Adipose tissue (tissue), 3 donors: Measurements from ENCODE around the gene ARHGAP26. TPM values are rescaled to one million over a fixed set of nuclear protein-coding genes. Genes with fewer than 3 reads are reported as not detected.

Experiments used
- H3K27ac ChIP-seq: one replicate; pipeline ENCODE4 v1.5.1; 2013; ENCODE audit warnings: low read depth, low read length
- WGBS, 3 donors: extraction: QIAGEN DNeasy Blood & Tissue Kit; methylation state at CpG; one replicate each; pipeline ENCODE4 v1.1.7; 2013; 5-methylcytosine and 5-hydroxymethylcytosine counted together
- polyA plus RNA-seq, 3 donors: library from polyadenylated mRNA; stranded (reverse); fragments of 200-250 nt; gene quantifications; one replicate each; pipeline ENCODE4 v1.2.3, GENCODE V29; 2013
- donor health status: healthy with polysubstance abuse.
- donor health status: Bipolar disorder and iron deficiency.
- donor health status: healthy.

ARHGAP26 gene
- polyA plus RNA-seq, 3 donors, result 2.3 to 8.3 (median 6.5) TPM

GRCh38 chr5:143207563-143208364 is 437.6 kb downstream of the ARHGAP26 start:
- 54 to 78% (median 54%) methylated on average over 13 of the region's 13 CpGs for WGBS, 3 donors
- no peak overlapping the region for H3K27ac ChIP-seq

GRCh38 chr5:143208365-143208641 is 438.1 kb downstream of the ARHGAP26 start:
- 51 to 85% (median 64%) methylated on average over 2 of the region's 2 CpGs for WGBS, 3 donors
- no peak overlapping the region for H3K27ac ChIP-seq

- 84 to 94% (median 92%) methylated on average over 2 of the region's 2 CpGs for WGBS, 3 donors
- no peak overlapping the region for H3K27ac ChIP-seq
Observed at GRCh38 chr5:143208781-143209510, 438.8 kb downstream of the ARHGAP26 start.

DNA sequence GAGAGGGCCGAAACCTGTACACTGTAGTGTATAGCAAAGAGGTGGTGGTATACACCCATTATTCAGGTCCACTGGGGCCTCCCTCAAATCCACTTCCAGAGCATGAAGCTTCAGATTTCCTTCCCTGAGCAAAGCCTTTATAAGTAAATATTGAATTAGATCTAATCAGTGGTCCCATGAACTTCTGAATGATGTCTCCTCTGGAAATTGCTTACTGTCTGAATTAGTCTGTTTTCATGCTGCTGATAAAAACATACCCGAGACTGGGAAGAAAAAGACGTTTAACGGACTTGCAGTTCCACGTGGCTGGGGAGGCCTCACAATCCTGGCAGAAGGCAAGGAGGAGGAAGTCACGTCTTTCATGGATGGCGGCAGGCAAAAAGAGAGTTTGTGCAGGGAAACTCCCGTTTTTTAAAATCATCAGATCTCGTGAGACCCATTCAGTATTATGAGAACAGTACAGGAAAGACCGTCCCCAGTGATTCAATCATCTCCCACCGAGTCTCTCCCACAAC is 439.8 kb downstream of the ARHGAP26 start:
- WGBS, 3 donors, result 85 to 95% (median 90%) methylated on average over 11 of the region's 11 CpGs
- H3K27ac ChIP-seq, result no peak overlapping the region

GRCh38 chr5:143210576-143210975 is 440.4 kb downstream of the ARHGAP26 start:
- H3K27ac ChIP-seq, result no peak overlapping the region
- 97 to 98% (median 98%) methylated on average over 4 of the region's 4 CpGs for WGBS, 3 donors

DNA sequence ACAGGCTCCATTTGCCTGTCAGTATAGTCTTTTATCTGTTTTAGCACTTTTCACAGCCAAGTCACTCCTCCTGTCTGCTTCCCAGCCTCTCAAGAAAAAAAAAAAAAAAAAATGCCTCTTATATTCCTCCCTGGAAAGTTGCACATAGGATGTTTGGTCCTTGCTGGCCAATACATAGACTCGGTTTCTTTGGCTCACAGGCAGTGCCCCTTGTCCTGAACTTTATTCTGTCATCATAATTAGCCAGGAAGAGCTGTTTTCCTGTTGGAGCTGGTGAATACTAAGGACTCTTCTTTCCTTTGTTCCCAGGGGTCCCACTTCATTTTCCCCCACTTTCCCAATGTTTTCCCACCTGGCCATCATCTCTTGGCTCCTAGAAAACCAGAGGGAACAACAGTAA is 442.1 kb downstream of the ARHGAP26 start:
- H3K27ac ChIP-seq, result no peak overlapping the region
- WGBS, 3 donors, result 44 to 83% (median 63%) methylated on average over 1 of the region's 1 CpG

- no peak overlapping the region for H3K27ac ChIP-seq
- 53 to 85% (median 66%) methylated on average over 6 of the region's 6 CpGs for WGBS, 3 donors
Observed at GRCh38 chr5:143213231-143213850, 443.2 kb downstream of the ARHGAP26 start.

GRCh38 chr5:143213851-143214363 is 443.7 kb downstream of the ARHGAP26 start:
- no peak overlapping the region for H3K27ac ChIP-seq
- WGBS, 3 donors, result 61 to 78% (median 64%) methylated on average over 12 of the region's 12 CpGs

DNA sequence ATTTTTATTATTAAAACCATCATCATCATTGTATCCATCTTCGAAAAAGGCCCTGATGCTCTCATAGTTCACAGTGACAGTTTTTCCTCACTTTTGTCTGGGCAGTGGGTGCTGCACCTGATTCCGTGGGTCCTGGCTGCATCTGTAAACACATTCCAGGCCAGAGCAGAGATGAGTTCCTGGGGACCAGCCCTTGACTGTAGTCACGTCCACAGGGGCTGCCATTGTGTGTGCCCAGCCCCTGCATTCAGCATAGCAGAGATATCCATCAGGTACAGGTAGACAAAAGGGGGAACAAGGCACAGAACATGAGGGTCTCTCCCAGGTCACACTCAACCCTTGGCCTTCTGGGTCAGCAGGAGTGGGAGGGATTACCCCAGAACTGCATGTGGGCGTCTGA is 444.3 kb downstream of the ARHGAP26 start:
- WGBS, 3 donors, result 90 to 94% (median 93%) methylated on average over 4 of the region's 4 CpGs
- no peak overlapping the region for H3K27ac ChIP-seq

- WGBS, 3 donors, result 76 to 84% (median 81%) methylated on average over 6 of the region's 6 CpGs
- H3K27ac ChIP-seq, result no peak overlapping the region
Observed at GRCh38 chr5:143214890-143215289, 444.7 kb downstream of the ARHGAP26 start.

DNA sequence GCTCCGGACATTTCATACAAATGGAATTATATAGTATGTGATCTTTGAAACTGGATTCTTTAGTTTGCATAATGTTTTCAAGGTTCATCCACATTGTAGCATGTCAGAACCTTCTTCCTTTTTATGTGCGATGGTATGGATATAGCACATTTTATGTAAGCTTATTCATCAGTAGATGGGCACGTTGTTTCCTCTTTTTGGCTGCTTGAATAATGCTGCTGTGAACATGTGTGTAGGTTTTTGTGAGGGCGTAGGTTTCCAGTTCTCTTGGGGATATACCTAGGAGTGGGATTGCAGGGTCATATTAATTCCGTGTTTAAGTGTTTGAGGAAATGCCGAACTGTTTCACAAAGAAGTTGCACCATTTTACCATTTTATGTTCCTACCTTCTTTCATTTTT is 445.5 kb downstream of the ARHGAP26 start:
- H3K27ac ChIP-seq, result no peak overlapping the region
- WGBS, 3 donors, result 71 to 93% (median 79%) methylated on average over 6 of the region's 6 CpGs

GRCh38 chr5:143216211-143216610 is 446.0 kb downstream of the ARHGAP26 start:
- no peak overlapping the region for H3K27ac ChIP-seq
- 86 to 91% (median 88%) methylated on average over 9 of the region's 9 CpGs for WGBS, 3 donors

- H3K27ac ChIP-seq, result no peak overlapping the region
- 63 to 86% (median 68%) methylated on average over 10 of the region's 10 CpGs for WGBS, 3 donors
Observed at GRCh38 chr5:143217065-143217803, 447.1 kb downstream of the ARHGAP26 start.

DNA sequence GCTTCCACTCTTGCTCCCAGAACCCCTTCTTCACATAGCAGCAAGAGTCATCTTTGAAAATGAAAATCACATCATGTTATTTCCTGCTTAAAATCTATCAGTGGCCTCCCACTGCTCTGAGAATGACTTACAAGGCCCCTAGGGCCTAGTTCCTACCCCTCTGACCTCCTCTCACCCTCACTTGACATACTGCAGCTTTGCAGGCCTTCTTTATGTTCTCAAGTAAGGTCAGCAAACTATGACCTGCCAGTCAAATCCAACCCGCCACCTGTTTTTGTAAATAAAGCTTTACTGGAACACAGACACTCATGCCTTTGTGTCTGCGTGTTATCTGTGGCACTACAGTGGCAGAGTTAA is 447.6 kb downstream of the ARHGAP26 start:
- 90 to 94% (median 92%) methylated on average over 2 of the region's 2 CpGs for whole genome bisulfite sequencing, 3 donors
- H3K27ac ChIP-seq, result no peak overlapping the region

DNA sequence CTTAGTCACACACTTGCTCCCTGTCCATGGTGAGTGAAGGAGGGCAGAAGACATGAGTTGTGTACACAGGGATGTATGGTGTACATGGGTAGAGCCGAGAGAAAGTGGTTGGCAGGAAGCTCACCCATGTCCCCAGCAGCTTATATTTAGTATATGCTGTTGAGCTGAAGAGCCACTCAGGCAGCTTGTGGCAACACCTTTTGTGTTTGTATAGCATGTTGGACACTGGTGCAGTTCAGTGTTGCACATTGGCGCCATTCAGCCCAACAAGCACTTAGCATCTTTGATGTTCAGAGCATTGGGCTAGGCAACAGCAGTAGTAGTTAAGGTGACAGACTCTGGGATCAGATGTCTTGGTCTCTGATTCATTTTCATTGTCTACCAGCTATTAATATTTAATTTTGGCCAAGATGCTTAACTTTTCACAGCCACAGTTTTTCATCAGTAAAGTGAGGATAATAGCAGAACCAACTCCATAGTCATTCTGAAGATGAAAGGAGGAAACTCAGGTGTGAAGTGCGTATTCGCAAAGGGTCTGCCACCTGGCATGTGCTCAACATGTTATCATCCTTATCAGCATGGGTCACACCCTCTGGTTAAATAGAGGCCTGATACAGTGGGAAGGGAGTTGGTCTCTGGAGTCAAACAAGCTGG is 448.5 kb downstream of the ARHGAP26 start:
- no peak overlapping the region for H3K27ac ChIP-seq
- 85 to 94% (median 94%) methylated on average over 4 of the region's 4 CpGs for WGBS, 3 donors

DNA sequence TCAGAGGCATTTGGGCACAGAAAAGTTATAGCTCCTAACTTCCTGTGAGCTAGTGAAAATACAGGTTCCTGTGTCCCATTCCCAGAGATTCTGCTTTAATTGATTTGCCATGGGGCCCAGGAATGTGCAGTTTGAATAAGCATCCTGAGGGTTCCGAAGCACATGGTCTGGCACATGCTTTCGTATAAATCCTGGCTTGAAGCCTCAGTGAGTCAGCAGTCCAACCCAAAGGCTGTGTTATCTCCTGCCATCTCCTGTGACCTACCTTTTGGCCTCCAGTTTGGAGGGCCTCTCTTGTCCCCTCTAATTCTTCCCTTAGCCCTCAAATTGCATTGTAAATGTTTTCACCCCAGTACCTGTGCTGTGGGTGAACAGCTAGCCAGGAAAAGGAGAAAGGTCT is 449.5 kb downstream of the ARHGAP26 start:
- no peak overlapping the region for H3K27ac ChIP-seq
- WGBS, 3 donors, result 43 to 85% (median 62%) methylated on average over 2 of the region's 2 CpGs

GRCh38 chr5:143220748-143221251 is 450.6 kb downstream of the ARHGAP26 start:
- no peak overlapping the region for H3K27ac ChIP-seq
- 45 to 80% (median 56%) methylated on average over 3 of the region's 3 CpGs for WGBS, 3 donors
